Small intestine (tissue), 7 donors: ENCODE results near the gene P2RY11. TPM values are rescaled to one million over a fixed set of nuclear protein-coding genes. Genes with fewer than 3 reads are reported as not detected.

Source experiments
- DNase-seq, 2 donors: peaks; one replicate each; pipeline versions ENCODE4 v3.0.0 to v3.0.0-alpha.2; 2013
- FAIRE-seq: peaks from 2 replicates; lab custom pipeline; 2012; peaks lifted over from hg19 to GRCh38; lab: Jason Lieb, UNC
- H3K27ac ChIP-seq, 3 donors: one replicate each; pipeline ENCODE4 v1.5.1; 2013; ENCODE audit warnings: low read length in 2 of 3, mild to moderate bottlenecking in 2 of 3, control low read depth in 1 of 3, inconsistent platforms in 1 of 3, low read depth in 1 of 3, moderate library complexity in 1 of 3
- H3K27me3 ChIP-seq, 3 donors: one replicate each; pipeline ENCODE4 v1.6.1; 2013; ENCODE audit warnings: low read length in 3 of 3, inconsistent platforms in 1 of 3; ENCODE audit not compliant: control insufficient read depth in 3 of 3, insufficient read depth in 3 of 3
- H3K36me3 ChIP-seq, 3 donors: one replicate each; pipeline ENCODE4 v1.6.1; 2013; ENCODE audit warnings: low read length in 3 of 3, inconsistent platforms in 1 of 3, low read depth in 1 of 3, mild to moderate bottlenecking in 1 of 3, moderate library complexity in 1 of 3; ENCODE audit not compliant: control insufficient read depth in 3 of 3, insufficient read depth in 2 of 3
- H3K4me1 ChIP-seq, 3 donors: one replicate each; pipeline ENCODE4 v1.6.1; 2013; ENCODE audit warnings: low read length in 2 of 3, inconsistent platforms in 1 of 3, low read depth in 1 of 3, mild to moderate bottlenecking in 1 of 3, moderate library complexity in 1 of 3; ENCODE audit not compliant: control insufficient read depth in 3 of 3, insufficient read depth in 2 of 3
- H3K4me3 ChIP-seq, 3 donors: one replicate each; pipeline ENCODE4 v1.5.1; 2013; ENCODE audit warnings: low read length in 3 of 3, control low read depth in 1 of 3, inconsistent platforms in 1 of 3, low read depth in 1 of 3, mild to moderate bottlenecking in 1 of 3, moderate library complexity in 1 of 3
- H3K9me3 ChIP-seq, 2 donors: one replicate each; pipeline ENCODE4 v1.6.1; 2013; ENCODE audit warnings: low read depth in 1 of 2, low read length in 1 of 2; ENCODE audit not compliant: control insufficient read depth in 2 of 2, insufficient read depth in 1 of 2
- WGBS, 3 donors: extraction: QIAGEN DNeasy Blood & Tissue Kit; methylation state at CpG; one replicate each; pipeline ENCODE4 v1.1.7; 2013; 5-methylcytosine and 5-hydroxymethylcytosine counted together
- polyA plus RNA-seq, 4 donors: library from polyadenylated mRNA; stranded (reverse) in 3 of 4; unstranded in 1 of 4; fragments of 200-250 nt in 3 of 4; fragments of 120-200 nt in 1 of 4; gene quantifications; one replicate each; pipeline versions ENCODE4 v1.2.1 to v1.2.3, GENCODE V29; 2013
- donor health status: healthy with polysubstance abuse.
- donor health status: control.
- donor health status: control.
- donor health status: Bipolar disorder and iron deficiency.
- donor health status: healthy.

P2RY11 gene
- polyA plus RNA-seq, 4 donors = 3.8 to 14.6 (median 9.9) TPM

DNA sequence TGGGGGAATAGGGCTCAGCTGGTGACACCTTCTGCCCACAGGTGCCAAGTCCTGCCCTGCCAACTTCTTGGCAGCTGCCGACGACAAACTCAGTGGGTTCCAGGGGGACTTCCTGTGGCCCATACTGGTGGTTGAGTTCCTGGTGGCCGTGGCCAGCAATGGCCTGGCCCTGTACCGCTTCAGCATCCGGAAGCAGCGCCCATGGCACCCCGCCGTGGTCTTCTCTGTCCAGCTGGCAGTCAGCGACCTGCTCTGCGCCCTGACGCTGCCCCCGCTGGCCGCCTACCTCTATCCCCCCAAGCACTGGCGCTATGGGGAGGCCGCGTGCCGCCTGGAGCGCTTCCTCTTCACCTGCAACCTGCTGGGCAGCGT is 2.1 kb downstream of the P2RY11 start:
- Histone ChIP-seq H3K27me3 (no peaks in the 10 kb centered on the region), H3K4me3 (no peak overlapping the region), H3K27ac (peak overlapping the region in 1 of 3 donors; percentile 32), H3K4me1 (peaks cover 0 to 11% (median 0%) of the 10 kb centered on the region in 3 donors), H3K9me3 (no peaks in the 10 kb centered on the region), H3K36me3 (peaks cover 16 to 93% (median 26%) of the 10 kb centered on the region in 3 donors)
- 65 to 70% (median 67%) methylated on average over 18 to 19 of the region's 19 CpGs for WGBS, 3 donors
- FAIRE-seq = no peak
- no peak for DNase-seq

DNA sequence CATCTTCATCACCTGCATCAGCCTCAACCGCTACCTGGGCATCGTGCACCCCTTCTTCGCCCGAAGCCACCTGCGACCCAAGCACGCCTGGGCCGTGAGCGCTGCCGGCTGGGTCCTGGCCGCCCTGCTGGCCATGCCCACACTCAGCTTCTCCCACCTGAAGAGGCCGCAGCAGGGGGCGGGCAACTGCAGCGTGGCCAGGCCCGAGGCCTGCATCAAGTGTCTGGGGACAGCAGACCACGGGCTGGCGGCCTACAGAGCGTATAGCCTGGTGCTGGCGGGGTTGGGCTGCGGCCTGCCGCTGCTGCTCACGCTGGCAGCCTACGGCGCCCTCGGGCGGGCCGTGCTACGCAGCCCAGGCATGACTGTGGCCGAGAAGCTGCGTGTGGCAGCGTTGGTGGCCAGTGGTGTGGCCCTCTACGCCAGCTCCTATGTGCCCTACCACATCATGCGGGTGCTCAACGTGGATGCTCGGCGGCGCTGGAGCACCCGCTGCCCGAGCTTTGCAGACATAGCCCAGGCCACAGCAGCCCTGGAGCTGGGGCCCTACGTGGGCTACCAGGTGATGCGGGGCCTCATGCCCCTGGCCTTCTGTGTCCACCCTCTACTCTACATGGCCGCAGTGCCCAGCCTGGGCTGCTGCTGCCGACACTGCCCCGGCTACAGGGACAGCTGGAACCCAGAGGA is 2.6 kb downstream of the P2RY11 start:
- FAIRE-seq = no peak
- H3K4me3 ChIP-seq = no peak overlapping the region
- peaks cover 0 to 15% (median 0%) of the 10 kb centered on the region in 3 donors for H3K4me1 ChIP-seq
- H3K36me3 ChIP-seq = peaks cover 16 to 92% (median 26%) of the 10 kb centered on the region in 3 donors
- H3K9me3 ChIP-seq = no peaks in the 10 kb centered on the region
- H3K27ac ChIP-seq = no peak overlapping the region
- no peaks in the 10 kb centered on the region for H3K27me3 ChIP-seq
- WGBS, 3 donors = 87 to 90% (median 89%) methylated on average over 36 to 43 of the region's 43 CpGs
- no peak for DNase-seq

DNA sequence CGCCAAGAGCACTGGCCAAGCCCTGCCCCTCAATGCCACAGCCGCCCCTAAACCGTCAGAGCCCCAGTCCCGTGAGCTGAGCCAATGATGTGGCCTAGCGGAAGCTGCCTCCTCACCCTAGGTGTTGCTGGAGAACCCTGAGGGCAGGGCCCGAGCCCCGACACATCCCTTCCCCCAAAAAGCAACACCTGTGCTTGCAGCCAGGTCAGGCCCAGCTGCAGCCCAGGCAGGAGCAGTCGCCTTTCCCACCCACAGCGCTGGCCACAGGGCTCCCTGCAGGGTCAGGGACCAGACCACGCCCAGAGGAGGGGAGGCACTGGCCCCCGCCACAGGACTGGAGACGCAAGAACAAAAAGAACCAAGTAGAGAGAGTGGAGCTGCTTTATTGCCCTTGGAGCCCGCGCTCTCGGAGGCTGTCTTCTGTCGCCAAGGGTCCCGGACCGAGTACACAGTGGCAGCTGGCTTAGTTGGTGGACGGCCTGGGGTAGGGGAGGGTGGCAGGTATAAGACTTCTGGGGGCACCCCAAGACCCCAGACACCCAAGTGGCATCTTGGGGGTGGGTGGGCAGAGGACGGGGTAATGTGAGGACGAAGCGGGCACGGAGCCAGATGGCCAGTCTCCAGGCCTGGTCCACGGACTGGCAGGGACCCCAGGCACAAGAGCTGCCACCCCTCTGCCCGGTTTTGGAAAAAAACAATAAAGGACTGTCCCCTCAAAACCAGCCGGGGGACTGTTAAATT is 3.3 kb downstream of the P2RY11 start:
- Histone ChIP-seq H3K27ac (no peak overlapping the region), H3K36me3 (peaks cover 16 to 85% (median 26%) of the 10 kb centered on the region in 3 donors), H3K27me3 (no peaks in the 10 kb centered on the region), H3K4me3 (no peak overlapping the region), H3K4me1 (peaks cover 0 to 15% (median 0%) of the 10 kb centered on the region in 3 donors), H3K9me3 (no peaks in the 10 kb centered on the region)
- no peak for FAIRE-seq
- 78 to 81% (median 81%) methylated on average over 25 to 26 of the region's 26 CpGs for WGBS, 3 donors
- DNase-seq = no peak

DNA sequence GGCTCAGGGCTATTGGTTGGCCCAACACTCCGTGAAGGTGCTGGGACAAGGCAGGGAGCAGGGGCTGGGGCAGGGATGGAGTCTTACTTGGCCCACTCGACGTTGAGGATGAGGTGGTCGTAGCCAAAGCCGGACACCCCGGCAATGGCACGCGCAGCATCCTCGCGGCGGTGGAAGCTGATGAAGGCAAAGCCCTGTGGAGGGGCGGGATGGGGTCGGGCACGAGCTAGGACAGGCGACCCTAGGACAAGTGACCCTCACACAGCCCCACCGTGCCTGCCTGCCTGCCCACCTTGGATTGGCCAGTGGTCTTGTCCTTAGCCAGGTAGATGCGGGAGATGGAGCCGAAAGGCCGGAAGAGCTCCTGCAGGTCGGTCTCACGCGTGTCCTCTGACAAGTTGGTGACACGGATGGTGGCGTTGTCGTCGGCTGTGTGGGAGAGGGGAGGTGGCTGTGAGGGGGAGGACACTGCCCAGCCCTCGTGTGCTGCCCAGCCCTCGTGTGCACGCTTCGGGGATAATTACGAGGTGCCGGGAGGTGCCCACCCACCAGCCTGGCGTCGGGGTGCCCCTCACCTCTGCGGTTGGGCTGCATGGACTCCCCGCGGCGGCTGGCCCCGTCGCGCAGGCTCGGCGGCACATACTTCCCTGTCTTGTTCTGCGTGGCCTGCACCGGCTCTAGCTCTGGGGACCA is 4.0 kb downstream of the P2RY11 start:
- Histone ChIP-seq H3K27ac (no peak overlapping the region), H3K4me1 (peaks cover 0 to 16% (median 0%) of the 10 kb centered on the region in 3 donors), H3K4me3 (no peak overlapping the region), H3K36me3 (peaks cover 15 to 78% (median 19%) of the 10 kb centered on the region in 3 donors), H3K27me3 (no peaks in the 10 kb centered on the region), H3K9me3 (no peaks in the 10 kb centered on the region)
- FAIRE-seq (no peak), DNase-seq (no peak)
- WGBS, 3 donors = 84 to 92% (median 89%) methylated on average over 44 to 45 of the region's 45 CpGs

DNA sequence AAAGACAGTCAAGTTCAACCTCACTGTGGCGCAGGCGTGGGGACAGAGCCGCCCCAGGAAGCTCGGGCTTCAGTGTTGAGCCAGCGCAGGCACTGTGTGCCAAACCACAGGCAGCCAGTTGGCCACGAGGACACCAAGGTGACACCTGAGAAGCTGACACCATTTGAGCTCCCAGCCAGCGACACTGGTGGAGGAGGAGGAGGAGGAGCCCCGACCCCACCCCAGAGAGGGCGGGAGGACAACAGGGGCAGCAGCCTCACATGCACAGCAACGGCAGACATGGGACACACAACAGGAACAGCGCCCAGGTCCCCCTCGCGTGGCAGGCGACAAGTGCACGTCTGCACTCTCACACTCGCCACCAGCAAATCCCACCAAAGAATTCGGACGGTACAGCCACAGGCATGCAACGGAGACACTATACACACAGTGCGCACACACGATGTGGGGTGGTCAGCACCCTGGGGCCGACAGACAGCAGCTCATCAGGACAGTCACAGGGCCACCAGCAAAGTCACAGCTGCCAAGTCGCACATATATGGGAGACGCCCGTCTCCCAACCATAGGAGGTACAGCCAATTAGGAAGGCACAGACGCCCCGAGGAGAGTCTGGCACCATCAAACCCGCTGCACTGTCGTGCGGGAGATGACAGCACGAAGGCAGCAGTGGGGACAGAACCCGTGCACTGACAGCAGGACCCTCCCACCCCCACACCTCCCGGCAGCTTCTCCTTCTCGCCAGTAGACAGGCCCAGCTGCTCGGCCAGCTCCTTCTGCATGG is 4.8 kb downstream of the P2RY11 start:
- H3K27me3 ChIP-seq = no peaks in the 10 kb centered on the region
- 85 to 88% (median 87%) methylated on average over 35 of the region's 35 CpGs for WGBS, 3 donors
- H3K36me3 ChIP-seq = peaks cover 15 to 70% (median 16%) of the 10 kb centered on the region in 3 donors
- no peaks in the 10 kb centered on the region for H3K9me3 ChIP-seq
- FAIRE-seq (no peak), DNase-seq (no peak)
- H3K27ac ChIP-seq = no peak overlapping the region
- H3K4me3 ChIP-seq = no peak overlapping the region
- H3K4me1 ChIP-seq = peaks cover 0 to 16% (median 0%) of the 10 kb centered on the region in 3 donors

DNA sequence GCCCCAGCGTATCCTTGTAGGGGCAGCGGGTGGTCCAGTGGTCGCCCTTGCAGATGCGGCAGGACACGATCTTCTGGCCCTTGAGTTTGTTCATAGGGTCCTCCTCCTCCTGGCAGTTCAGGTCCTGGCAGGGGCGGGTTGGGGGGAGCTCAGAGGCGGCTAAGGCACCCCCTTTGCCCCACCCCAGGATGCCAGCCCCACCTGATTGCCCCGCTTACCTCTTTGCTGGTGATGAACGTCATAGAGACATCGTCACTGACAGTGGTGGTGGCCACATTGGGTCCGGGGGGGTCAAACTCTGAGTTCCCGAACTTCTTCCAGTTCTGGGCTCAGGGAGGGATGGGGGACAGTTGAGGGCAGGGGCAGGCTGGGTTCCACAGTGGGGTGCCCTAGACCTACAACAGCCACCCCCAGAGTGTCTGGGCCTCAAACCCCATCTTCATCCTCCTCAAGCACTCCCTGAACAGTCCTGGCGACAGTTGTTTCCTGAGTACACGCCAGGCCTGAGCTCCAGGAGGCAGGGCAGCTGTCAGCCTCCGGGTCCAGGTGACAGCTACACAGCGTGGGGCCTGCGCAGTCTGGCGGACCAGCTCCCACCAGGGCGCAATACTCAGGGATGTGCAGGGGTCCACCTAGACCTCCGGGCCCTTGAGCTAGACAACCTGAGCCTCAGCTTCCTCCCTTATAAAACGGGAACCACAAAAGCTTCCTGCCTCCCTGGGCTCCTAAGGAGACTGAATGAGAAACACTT is 5.5 kb downstream of the P2RY11 start:
- no peak overlapping the region for H3K27ac ChIP-seq
- 89 to 90% (median 90%) methylated on average over 20 to 21 of the region's 21 CpGs for WGBS, 3 donors
- H3K9me3 ChIP-seq = no peaks in the 10 kb centered on the region
- DNase-seq = no peak
- peaks cover 0 to 16% (median 0%) of the 10 kb centered on the region in 3 donors for H3K4me1 ChIP-seq
- no peak for FAIRE-seq
- H3K36me3 ChIP-seq = peaks cover 15 to 63% (median 16%) of the 10 kb centered on the region in 3 donors
- H3K4me3 ChIP-seq = no peak overlapping the region
- no peaks in the 10 kb centered on the region for H3K27me3 ChIP-seq

DNA sequence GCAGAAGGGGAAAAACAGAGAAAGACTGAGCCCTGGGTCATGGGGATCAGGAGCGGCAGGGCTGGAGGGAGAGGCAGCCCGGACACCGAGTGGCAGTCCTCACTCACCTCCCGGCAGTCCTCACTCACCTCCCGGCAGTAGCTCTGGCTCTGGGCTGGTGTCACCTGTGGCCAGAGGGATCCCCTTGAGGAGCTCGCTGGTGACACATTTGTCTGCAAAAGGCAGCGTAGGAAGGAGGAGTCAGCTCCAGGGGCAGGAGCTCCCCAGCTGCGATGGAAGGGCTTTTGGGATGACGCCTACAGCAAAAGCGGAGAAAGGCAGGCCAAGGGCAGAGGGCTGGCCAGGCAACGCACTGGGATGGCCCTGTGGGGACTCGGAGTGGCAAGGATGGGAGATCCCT is 7.5 kb downstream of the P2RY11 start:
- H3K4me3 ChIP-seq = peak overlapping the region; percentile 82 to 99 (median 88)
- H3K9me3 ChIP-seq = no peaks in the 10 kb centered on the region
- DNase-seq (no peak), FAIRE-seq (no peak)
- H3K36me3 ChIP-seq = peaks cover 13 to 49% (median 15%) of the 10 kb centered on the region in 3 donors
- H3K27me3 ChIP-seq = no peaks in the 10 kb centered on the region
- WGBS, 3 donors = 17 to 41% (median 22%) methylated on average over 11 to 12 of the region's 12 CpGs
- peak overlapping the region in 1 of 3 donors; percentile 59 for H3K27ac ChIP-seq
- peaks cover 0 to 5% (median 0%) of the 10 kb centered on the region in 3 donors for H3K4me1 ChIP-seq
